ENCODE data around the gene ANKFN1.
"Not testable (repeated sequence)": the region's sequence is repeated elsewhere in the genome, so short reads cannot be mapped to it uniquely, and the experiment has no call there.

GRCh38 chr17:56412356-56412755 lies 259.1 kb downstream of the ANKFN1 start:
- TF ChIP-seq CTCF, POLR2A, POLR2AphosphoS5 (IDR thresholded peaks at IDR 0.05): not testable (repeated sequence)
